NCI-H1694 treated with DMSO at 0.1 percent for 48 hours (cell line): ENCODE data around the gene ESPNL.
"Not testable (repeated sequence)": the region's sequence is repeated elsewhere in the genome, so short reads cannot be mapped to it uniquely, and the experiment has no call there.

Experiments
- DNase-seq: peaks from one replicate; lab custom pipeline; 2025; lab: John Stamatoyannopoulos, UW

Gene ESPNL

GRCh38 chr2:238114851-238115660, 14.9 kb downstream of the ESPNL start:
- DNase-seq: no peak

GRCh38 chr2:238115709-238116108, 15.6 kb downstream of the ESPNL start:
- DNase-seq: not testable (repeated sequence)

GRCh38 chr2:238116298-238117198, 16.4 kb downstream of the ESPNL start:
- DNase-seq: no peak

GRCh38 chr2:238117199-238118154, 17.3 kb downstream of the ESPNL start:
- no peak for DNase-seq

- DNase-seq: no peak
These were observed 19.8 kb downstream of the ESPNL start for GRCh38 chr2:238119756-238120462.

GRCh38 chr2:238120463-238121298, 20.5 kb downstream of the ESPNL start:
- DNase-seq: no peak

GRCh38 chr2:238121511-238122286, 21.6 kb downstream of the ESPNL start:
- DNase-seq: no peak

- DNase-seq: no peak
These were observed 22.4 kb downstream of the ESPNL start for GRCh38 chr2:238122287-238123217.

- DNase-seq: no peak
These were observed 23.3 kb downstream of the ESPNL start for GRCh38 chr2:238123218-238123971.

- no peak for DNase-seq
These were observed 23.9 kb downstream of the ESPNL start for GRCh38 chr2:238123991-238124470.

- no peak for DNase-seq
These were observed 24.5 kb downstream of the ESPNL start for GRCh38 chr2:238124488-238125126.

- DNase-seq: no peak
These were observed 25.2 kb downstream of the ESPNL start for GRCh38 chr2:238125127-238125885.

- DNase-seq: no peak
These were observed 26.2 kb downstream of the ESPNL start for GRCh38 chr2:238126338-238126737.

GRCh38 chr2:238126775-238127164, 26.6 kb downstream of the ESPNL start:
- no peak for DNase-seq

- no peak for DNase-seq
These were observed 27.3 kb downstream of the ESPNL start for GRCh38 chr2:238127165-238128060.
